IMR-90 (cell line): ENCODE measurements around the gene SRGAP2C.
"Not testable (repeated sequence)": the region's sequence is repeated elsewhere in the genome, so short reads cannot be mapped to it uniquely, and the experiment has no call there.

Experiments used
- CEBPB ChIP-seq: IDR thresholded peaks from 2 replicates; pipeline ENCODE4 v1.6.1; 2012; ENCODE audit warnings: low read depth, low read length, improper control_type of control experiment
- MAFK ChIP-seq: IDR thresholded peaks from 2 replicates; pipeline ENCODE4 v1.6.1; 2012; ENCODE audit warnings: low read depth, low read length, improper control_type of control experiment
- NFE2L2 ChIP-seq: fragments of 150-350 bp; IDR thresholded peaks from 2 replicates; pipeline ENCODE4 v1.6.1; 2016; ENCODE audit warnings: low read depth, mild to moderate bottlenecking, low read length
- POLR2A ChIP-seq: IDR thresholded peaks from 2 replicates; pipeline ENCODE4 v1.6.1; 2012; ENCODE audit warnings: mild to moderate bottlenecking, low read depth, low read length
- RAD21 ChIP-seq: IDR thresholded peaks from 2 replicates; pipeline ENCODE4 v1.6.1; 2012; ENCODE audit warnings: low read length, improper control_type of control experiment
- TF ChIP-seq, protein P1 (sequence below): conservative IDR thresholded peaks from 2 replicates; pipeline ENCODE4 v1.5.1; 2012; ENCODE audit warnings: mild to moderate bottlenecking, low read depth, low read length, improper control_type of control experiment

GRCh38 chr1:121221770-121222169 is 37.0 kb downstream of the SRGAP2C start:
- TF ChIP-seq POLR2A, CEBPB, RAD21, NFE2L2, MAFK: not testable (repeated sequence)
- TF ChIP-seq, protein P1, sequence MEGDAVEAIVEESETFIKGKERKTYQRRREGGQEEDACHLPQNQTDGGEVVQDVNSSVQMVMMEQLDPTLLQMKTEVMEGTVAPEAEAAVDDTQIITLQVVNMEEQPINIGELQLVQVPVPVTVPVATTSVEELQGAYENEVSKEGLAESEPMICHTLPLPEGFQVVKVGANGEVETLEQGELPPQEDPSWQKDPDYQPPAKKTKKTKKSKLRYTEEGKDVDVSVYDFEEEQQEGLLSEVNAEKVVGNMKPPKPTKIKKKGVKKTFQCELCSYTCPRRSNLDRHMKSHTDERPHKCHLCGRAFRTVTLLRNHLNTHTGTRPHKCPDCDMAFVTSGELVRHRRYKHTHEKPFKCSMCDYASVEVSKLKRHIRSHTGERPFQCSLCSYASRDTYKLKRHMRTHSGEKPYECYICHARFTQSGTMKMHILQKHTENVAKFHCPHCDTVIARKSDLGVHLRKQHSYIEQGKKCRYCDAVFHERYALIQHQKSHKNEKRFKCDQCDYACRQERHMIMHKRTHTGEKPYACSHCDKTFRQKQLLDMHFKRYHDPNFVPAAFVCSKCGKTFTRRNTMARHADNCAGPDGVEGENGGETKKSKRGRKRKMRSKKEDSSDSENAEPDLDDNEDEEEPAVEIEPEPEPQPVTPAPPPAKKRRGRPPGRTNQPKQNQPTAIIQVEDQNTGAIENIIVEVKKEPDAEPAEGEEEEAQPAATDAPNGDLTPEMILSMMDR, result not testable (repeated sequence)
